K562 (cell line): ENCODE results near the gene ENDOU.

ENCODE experiments used
- HNRNPK ChIP-seq: fragments of 200-400 bp; formaldehyde crosslinking; IDR thresholded peaks from one replicate; pipeline ENCODE4 v1.6.1; 2018; ENCODE audit warnings: mild to moderate bottlenecking, low read depth, low read length; ENCODE audit not compliant: poor library complexity, severe bottlenecking
- TCF7L2 ChIP-seq: fragments of 150-350 bp; IDR thresholded peaks from 2 replicates; pipeline ENCODE4 v1.6.1; 2016; ENCODE audit warnings: low read depth, mild to moderate bottlenecking, low read length, moderate library complexity
- TEAD1 ChIP-seq, 2 experiments: fragments of 450-650 bp in 1 of 2; sonication (generic) in 1 of 2; formaldehyde crosslinking; IDR thresholded peaks; 2 replicates each; pipeline versions ENCODE4 v1.4.0 to v1.8.0; 2020 to 2022; ENCODE audit warnings: mild to moderate bottlenecking in 2 of 2, missing genetic modification reagents in 1 of 2
- YY1 ChIP-seq, 3 experiments: IDR thresholded peaks; 2 replicates each; pipeline ENCODE4 v1.6.1; 2011; ENCODE audit warnings: low read length in 2 of 3, mild to moderate bottlenecking in 2 of 3, moderate library complexity in 2 of 3, borderline replicate concordance in 1 of 3, control low read depth in 1 of 3, low read depth in 1 of 3; ENCODE audit not compliant: insufficient read depth in 3 of 3, insufficient replicate concordance in 2 of 3, control insufficient read depth in 1 of 3, insufficient read length in 1 of 3; ENCODE audit errors: extremely low read depth in 1 of 3
- TF ChIP-seq, protein P1 (sequence below), 3 experiments: IDR thresholded peaks in 2 of 3; conservative IDR thresholded peaks in 1 of 3; 2 replicates each; pipeline ENCODE4 v1.5.1; 2011 to 2012; ENCODE audit warnings: low read length in 3 of 3, mild to moderate bottlenecking in 3 of 3, control low read depth in 2 of 3, improper control_type of control experiment in 1 of 3, inconsistent platforms in 1 of 3, low read depth in 1 of 3, mixed read lengths in 1 of 3, moderate library complexity in 1 of 3; ENCODE audit not compliant: insufficient read depth in 2 of 3
- TF ChIP-seq, protein P2 (sequence below): sonication (generic); formaldehyde crosslinking; IDR thresholded peaks from 2 replicates; pipeline ENCODE4 v1.5.0; 2020; ENCODE audit warnings: missing genetic modification reagents
- TF ChIP-seq, protein P3 (sequence below): fragments of 450-650 bp; IDR thresholded peaks from 2 replicates; pipeline ENCODE4 v1.7.1; 2018; ENCODE audit warnings: mild to moderate bottlenecking, low read depth; ENCODE audit not compliant: partially characterized antibody
- TF ChIP-seq, protein P4 (sequence below): sonication (generic); formaldehyde crosslinking; IDR thresholded peaks from 2 replicates; pipeline ENCODE4 v1.8.0; 2022; ENCODE audit warnings: mild to moderate bottlenecking, missing genetic modification reagents, borderline replicate concordance

DNA sequence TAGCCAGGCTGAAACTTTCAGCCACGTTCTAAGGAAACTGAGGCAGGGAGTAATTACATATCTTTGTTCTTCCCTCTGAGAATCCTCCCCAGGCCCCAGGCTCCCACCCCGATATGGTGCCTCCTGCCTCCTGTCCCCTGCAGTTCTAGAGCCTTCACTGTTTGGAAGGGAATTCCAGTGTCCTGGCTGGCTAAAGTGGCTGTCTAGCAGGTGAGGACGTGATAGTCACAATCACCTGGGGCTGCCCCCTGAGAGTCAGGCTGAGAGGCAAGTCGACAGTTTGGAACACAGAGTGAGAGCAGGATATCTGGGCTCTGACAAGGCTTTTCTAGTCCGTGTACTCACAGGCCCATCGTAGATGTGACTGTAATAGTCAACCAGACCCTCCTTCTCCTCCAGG, 13.1 kb downstream of the ENDOU start:
- TF ChIP-seq, protein P1, sequence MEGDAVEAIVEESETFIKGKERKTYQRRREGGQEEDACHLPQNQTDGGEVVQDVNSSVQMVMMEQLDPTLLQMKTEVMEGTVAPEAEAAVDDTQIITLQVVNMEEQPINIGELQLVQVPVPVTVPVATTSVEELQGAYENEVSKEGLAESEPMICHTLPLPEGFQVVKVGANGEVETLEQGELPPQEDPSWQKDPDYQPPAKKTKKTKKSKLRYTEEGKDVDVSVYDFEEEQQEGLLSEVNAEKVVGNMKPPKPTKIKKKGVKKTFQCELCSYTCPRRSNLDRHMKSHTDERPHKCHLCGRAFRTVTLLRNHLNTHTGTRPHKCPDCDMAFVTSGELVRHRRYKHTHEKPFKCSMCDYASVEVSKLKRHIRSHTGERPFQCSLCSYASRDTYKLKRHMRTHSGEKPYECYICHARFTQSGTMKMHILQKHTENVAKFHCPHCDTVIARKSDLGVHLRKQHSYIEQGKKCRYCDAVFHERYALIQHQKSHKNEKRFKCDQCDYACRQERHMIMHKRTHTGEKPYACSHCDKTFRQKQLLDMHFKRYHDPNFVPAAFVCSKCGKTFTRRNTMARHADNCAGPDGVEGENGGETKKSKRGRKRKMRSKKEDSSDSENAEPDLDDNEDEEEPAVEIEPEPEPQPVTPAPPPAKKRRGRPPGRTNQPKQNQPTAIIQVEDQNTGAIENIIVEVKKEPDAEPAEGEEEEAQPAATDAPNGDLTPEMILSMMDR (IDR thresholded peaks at IDR 0.05 in 2 of 3, conservative IDR thresholded peaks at IDR 0.05 in 1 of 3; ENCODE audit: insufficient read depth in 2 of 3, low read depth in 1 of 3, low read length in 3 of 3), result no peak
- TF ChIP-seq YY1 (IDR thresholded peaks at IDR 0.05; ENCODE audit: borderline replicate concordance in 1 of 3, control insufficient read depth in 1 of 3, extremely low read depth in 1 of 3, insufficient read depth in 3 of 3, insufficient read length in 1 of 3, insufficient replicate concordance in 2 of 3, low read depth in 1 of 3, low read length in 2 of 3) (no peak), HNRNPK (no peak), TEAD1 (CRISPR knock-in tag; IDR thresholded peaks at IDR 0.05) (no peak), TCF7L2 (no peak)
- TF ChIP-seq, protein P2, sequence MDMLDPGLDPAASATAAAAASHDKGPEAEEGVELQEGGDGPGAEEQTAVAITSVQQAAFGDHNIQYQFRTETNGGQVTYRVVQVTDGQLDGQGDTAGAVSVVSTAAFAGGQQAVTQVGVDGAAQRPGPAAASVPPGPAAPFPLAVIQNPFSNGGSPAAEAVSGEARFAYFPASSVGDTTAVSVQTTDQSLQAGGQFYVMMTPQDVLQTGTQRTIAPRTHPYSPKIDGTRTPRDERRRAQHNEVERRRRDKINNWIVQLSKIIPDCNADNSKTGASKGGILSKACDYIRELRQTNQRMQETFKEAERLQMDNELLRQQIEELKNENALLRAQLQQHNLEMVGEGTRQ (CRISPR knock-in tag), result no peak
- TF ChIP-seq, protein P3, sequence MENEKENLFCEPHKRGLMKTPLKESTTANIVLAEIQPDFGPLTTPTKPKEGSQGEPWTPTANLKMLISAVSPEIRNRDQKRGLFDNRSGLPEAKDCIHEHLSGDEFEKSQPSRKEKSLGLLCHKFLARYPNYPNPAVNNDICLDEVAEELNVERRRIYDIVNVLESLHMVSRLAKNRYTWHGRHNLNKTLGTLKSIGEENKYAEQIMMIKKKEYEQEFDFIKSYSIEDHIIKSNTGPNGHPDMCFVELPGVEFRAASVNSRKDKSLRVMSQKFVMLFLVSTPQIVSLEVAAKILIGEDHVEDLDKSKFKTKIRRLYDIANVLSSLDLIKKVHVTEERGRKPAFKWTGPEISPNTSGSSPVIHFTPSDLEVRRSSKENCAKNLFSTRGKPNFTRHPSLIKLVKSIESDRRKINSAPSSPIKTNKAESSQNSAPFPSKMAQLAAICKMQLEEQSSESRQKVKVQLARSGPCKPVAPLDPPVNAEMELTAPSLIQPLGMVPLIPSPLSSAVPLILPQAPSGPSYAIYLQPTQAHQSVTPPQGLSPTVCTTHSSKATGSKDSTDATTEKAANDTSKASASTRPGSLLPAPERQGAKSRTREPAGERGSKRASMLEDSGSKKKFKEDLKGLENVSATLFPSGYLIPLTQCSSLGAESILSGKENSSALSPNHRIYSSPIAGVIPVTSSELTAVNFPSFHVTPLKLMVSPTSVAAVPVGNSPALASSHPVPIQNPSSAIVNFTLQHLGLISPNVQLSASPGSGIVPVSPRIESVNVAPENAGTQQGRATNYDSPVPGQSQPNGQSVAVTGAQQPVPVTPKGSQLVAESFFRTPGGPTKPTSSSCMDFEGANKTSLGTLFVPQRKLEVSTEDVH, result no peak
- TF ChIP-seq, protein P4, sequence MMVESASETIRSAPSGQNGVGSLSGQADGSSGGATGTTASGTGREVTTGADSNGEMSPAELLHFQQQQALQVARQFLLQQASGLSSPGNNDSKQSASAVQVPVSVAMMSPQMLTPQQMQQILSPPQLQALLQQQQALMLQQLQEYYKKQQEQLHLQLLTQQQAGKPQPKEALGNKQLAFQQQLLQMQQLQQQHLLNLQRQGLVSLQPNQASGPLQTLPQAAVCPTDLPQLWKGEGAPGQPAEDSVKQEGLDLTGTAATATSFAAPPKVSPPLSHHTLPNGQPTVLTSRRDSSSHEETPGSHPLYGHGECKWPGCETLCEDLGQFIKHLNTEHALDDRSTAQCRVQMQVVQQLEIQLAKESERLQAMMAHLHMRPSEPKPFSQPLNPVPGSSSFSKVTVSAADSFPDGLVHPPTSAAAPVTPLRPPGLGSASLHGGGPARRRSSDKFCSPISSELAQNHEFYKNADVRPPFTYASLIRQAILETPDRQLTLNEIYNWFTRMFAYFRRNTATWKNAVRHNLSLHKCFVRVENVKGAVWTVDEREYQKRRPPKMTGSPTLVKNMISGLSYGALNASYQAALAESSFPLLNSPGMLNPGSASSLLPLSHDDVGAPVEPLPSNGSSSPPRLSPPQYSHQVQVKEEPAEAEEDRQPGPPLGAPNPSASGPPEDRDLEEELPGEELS (CRISPR knock-in tag), result no peak
